Fibroblast of villous mesenchyme (primary cell): ENCODE data around the gene KRT6A. TPM values are rescaled to one million over a fixed set of nuclear protein-coding genes. Genes with fewer than 3 reads are reported as not detected.

Experiments
- DNase-seq: peaks from one replicate; pipeline ENCODE4 v3.0.0-alpha.2; 2010; ENCODE audit warnings: low read depth
- H3K4me3 ChIP-seq: 2 replicates; pipeline ENCODE4 v1.5.1; 2011; ENCODE audit warnings: low read depth, mild to moderate bottlenecking, low read length
- total RNA-seq: library from RNA; depleted of rRNA; stranded (reverse); fragments of >200 nt; gene quantifications from 2 replicates; pipeline ENCODE4 v1.2.3, GENCODE V29; 2012
- TF ChIP-seq, protein P1 (sequence below): IDR thresholded peaks from 2 replicates; pipeline ENCODE4 v1.5.1; 2012; ENCODE audit warnings: low read depth, mild to moderate bottlenecking, low read length; ENCODE audit not compliant: insufficient read depth

KRT6A gene
- total RNA-seq, 1 donor = not detected

DNA sequence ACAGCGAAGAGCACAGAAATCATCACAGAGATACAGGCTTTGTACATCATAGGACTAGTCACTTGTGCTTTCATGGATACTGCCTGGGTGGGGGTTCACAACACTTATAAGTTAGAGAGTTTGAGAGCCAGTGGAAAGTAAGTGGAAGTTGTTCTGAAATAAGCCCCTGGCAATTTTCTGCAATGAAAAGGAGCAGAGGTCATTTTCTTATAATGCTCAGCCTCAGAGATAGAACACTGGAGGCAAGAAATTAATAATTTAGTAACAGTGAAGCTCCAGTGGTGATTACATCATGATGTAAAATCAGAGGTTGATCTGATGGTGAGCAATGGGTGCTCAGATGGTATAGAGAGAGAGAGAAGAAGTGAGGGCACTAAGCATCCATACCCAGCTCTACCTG is 5.8 kb downstream of the KRT6A start:
- no peak for DNase-seq
- no peak overlapping the region for H3K4me3 ChIP-seq
- TF ChIP-seq, protein P1, sequence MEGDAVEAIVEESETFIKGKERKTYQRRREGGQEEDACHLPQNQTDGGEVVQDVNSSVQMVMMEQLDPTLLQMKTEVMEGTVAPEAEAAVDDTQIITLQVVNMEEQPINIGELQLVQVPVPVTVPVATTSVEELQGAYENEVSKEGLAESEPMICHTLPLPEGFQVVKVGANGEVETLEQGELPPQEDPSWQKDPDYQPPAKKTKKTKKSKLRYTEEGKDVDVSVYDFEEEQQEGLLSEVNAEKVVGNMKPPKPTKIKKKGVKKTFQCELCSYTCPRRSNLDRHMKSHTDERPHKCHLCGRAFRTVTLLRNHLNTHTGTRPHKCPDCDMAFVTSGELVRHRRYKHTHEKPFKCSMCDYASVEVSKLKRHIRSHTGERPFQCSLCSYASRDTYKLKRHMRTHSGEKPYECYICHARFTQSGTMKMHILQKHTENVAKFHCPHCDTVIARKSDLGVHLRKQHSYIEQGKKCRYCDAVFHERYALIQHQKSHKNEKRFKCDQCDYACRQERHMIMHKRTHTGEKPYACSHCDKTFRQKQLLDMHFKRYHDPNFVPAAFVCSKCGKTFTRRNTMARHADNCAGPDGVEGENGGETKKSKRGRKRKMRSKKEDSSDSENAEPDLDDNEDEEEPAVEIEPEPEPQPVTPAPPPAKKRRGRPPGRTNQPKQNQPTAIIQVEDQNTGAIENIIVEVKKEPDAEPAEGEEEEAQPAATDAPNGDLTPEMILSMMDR = no peak

DNA sequence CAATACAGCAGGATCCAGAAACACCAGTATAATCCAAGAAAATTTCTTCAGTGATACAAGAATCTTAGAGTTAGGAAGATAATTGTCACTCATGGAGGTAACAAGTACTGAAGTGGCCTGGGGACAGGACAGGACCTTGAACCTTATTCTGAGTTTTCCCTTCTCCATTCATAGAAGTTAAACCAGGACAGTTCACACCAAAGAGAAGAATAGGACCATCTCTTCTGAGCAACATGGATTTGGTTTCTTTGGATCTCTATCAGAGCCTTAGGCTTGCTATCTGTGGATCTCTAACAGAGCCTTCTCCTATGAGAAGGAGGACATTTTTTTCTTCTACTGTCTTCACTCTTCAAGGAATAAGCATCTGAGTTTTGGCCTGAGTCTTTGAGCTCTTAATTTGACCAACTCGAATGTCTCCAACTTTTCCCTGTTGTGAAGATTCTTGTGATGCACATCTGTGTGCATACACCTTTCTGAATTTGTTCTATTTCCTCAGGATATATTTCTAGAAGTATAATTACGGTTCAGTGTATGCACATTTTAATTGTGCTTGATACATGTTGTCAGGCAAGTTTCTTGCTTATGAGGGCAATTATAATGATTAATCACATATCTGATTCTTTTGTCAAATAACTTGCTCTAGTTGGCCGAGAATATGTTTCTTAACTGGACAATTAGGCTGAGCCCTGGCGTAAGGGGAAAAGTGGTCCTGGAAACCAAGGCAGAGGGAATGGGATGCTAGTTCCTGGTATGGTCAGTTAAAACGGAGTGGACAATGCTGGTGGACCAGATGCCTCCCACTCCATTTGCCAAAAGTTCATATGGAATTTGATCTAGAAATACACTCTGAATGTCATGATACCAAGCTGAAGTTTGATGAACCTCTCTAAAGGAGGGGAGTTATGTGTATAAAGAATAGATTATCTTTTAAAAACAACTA is 6.6 kb downstream of the KRT6A start:
- DNase-seq = no peak
- TF ChIP-seq, protein P1 = no peak
- no peak overlapping the region for H3K4me3 ChIP-seq

DNA sequence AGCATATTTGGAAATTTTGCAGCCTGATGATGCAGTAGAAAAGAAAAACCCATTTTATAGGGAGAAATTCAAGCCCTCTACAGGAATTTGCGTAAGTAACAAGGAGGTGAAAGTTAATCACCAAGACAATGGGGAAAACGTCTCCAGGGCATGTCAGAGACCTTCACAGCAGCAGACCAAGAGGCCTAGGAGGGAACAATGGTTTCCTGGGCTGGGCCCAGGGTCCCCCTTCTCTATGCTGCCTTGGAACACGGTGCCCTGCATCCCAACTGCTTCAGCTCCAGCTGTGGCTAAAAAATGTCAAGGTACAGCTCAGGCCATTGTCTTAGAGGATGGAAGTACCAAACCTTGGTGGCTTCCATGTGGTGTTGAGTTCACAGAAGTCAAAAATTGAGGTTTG is 13.0 kb downstream of the KRT6A start:
- TF ChIP-seq, protein P1 = no peak
- no peak for DNase-seq
- H3K4me3 ChIP-seq = no peak overlapping the region

DNA sequence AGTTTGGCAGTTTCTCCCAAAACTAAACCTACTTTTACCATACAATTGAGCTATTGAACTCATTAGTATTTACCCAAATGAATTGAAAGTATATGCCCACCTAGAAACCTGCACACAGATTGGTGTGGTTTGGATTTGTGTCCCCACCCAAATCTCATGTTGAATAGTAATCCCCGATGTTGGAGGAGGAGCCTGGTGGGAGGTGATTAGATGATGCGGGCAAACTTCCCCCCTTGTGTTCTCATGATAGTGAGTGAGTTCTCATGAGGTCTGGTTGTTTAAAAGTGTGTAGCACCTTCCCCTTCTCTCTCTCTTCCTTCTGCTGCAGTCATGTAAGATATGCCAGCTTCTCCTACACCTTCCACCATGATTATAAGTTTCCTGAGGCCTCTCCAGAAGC is 15.4 kb downstream of the KRT6A start:
- DNase-seq = no peak
- H3K4me3 ChIP-seq = no peak overlapping the region
- TF ChIP-seq, protein P1 = no peak

DNA sequence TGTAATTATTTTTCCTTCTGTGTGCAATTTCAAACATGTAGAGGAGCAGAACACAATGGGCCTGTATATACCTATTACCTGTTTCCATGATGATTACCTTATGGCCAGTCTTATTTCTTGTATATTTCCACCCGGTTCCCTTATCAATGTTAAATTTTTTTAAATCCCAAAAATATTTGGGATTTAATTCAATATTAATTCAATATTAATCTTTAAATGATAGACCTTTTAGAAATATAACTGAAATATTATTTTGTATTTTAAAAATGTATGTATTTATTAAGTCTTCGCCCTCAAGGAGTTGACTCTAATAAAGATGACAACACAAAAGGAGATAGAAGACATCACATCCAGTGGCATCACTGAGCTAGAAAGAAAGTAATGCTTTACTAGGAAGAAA is 18.8 kb downstream of the KRT6A start:
- TF ChIP-seq, protein P1 = no peak
- no peak for DNase-seq
- H3K4me3 ChIP-seq = no peak overlapping the region

DNA sequence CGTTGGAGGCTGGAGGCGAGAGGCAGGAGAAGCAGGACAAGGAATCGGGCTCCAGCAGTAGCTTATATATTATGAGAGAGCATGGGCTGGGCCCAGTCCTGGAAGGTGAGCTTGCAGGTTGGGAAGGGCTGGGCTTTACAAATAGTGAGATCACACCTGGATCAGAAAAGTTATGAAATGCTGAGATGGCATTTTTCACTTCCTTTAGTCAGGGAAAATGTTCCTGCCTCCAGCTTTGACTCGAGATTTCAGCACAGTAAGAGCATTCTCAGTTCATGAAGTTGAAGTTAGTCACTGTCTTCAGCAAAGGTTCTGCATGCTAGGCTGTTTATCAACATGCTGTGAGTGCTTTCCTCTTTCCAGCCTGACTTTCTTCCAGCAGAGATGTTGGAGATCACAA is 19.3 kb downstream of the KRT6A start, which contains the start of gene KRT6C:
Gene KRT6C, minus strand, starts transcription at position 38 of the 400 bp plus-strand sequence. CDS start 68 bp downstream, outside the sequence.
- H3K4me3 ChIP-seq = no peak within 1 kb of the TSS
- TF ChIP-seq, protein P1 = no peak
- DNase-seq = no peak
